Sigmoid colon (tissue), 7 donors: ENCODE results near the gene RPL38. TPM values are rescaled to one million over a fixed set of nuclear protein-coding genes. Genes with fewer than 3 reads are reported as not detected.

Source experiments
- DNase-seq: peaks from one replicate; pipeline ENCODE4 v3.0.0-alpha.2; 2019
- H3K27ac ChIP-seq, 4 donors: fragments of 200-600 bp; sonication (generic); one replicate each; pipeline ENCODE4 v1.5.1; 2016 to 2019; ENCODE audit warnings: mild to moderate bottlenecking in 1 of 4
- H3K27me3 ChIP-seq, 3 donors: fragments of 200-600 bp; sonication (generic); one replicate each; pipeline ENCODE4 v1.5.1; 2019; ENCODE audit warnings: mild to moderate bottlenecking in 1 of 3
- H3K36me3 ChIP-seq, 4 donors: fragments of 200-600 bp; sonication (generic); one replicate each; pipeline ENCODE4 v1.5.1; 2016 to 2019
- H3K4me1 ChIP-seq, 4 donors: fragments of 200-600 bp; sonication (generic); one replicate each; pipeline ENCODE4 v1.5.1; 2017 to 2019
- H3K4me3 ChIP-seq, 4 donors: fragments of 200-600 bp; sonication (generic); one replicate each; pipeline ENCODE4 v1.5.1; 2017 to 2019; ENCODE audit warnings: mild to moderate bottlenecking in 2 of 4, moderate library complexity in 1 of 4
- H3K9me3 ChIP-seq, 4 donors: fragments of 200-600 bp in 3 of 4; sonication (generic) in 3 of 4; one replicate each; pipeline versions ENCODE4 v1.5.1 to v1.6.1; 2013 to 2019
- CTCF ChIP-seq, 4 experiments: fragments of 450-650 bp in 3 of 4; fragments of 200-600 bp in 1 of 4; IDR thresholded peaks; one replicate each; pipeline ENCODE4 v1.5.1; 2016 to 2019; ENCODE audit warnings: antibody characterized with exemption in 4 of 4, mild to moderate bottlenecking in 3 of 4, moderate library complexity in 2 of 4
- EP300 ChIP-seq, 4 donors: sonication (generic); formaldehyde crosslinking; IDR thresholded peaks; one replicate each; pipeline ENCODE4 v1.6.1; 2017; ENCODE audit warnings: antibody characterized with exemption in 4 of 4
- POLR2A ChIP-seq, 2 donors: fragments of 450-650 bp; IDR thresholded peaks; one replicate each; pipeline ENCODE4 v1.6.1; 2016; ENCODE audit warnings: antibody characterized with exemption in 2 of 2, mild to moderate bottlenecking in 2 of 2, moderate library complexity in 2 of 2
- POLR2AphosphoS5 ChIP-seq, 4 donors: sonication (generic); formaldehyde crosslinking; IDR thresholded peaks; one replicate each; pipeline ENCODE4 v1.6.1; 2017; ENCODE audit warnings: antibody characterized with exemption in 4 of 4
- WGBS, 2 donors: extraction: QIAGEN DNeasy Blood & Tissue Kit; methylation state at CpG; one replicate each; pipeline ENCODE4 v1.1.7; 2013; 5-methylcytosine and 5-hydroxymethylcytosine counted together
- intact Hi-C: fragments of 100-400 bp; cut with DNase I; formaldehyde crosslinking; loops from one replicate; pipeline ENCODE4 v1.15.1; 2023
- polyA plus RNA-seq, 3 donors: library from polyadenylated mRNA; stranded (reverse); fragments of 200-250 nt; gene quantifications; one replicate each; pipeline ENCODE4 v1.2.3, GENCODE V29; 2013
- total RNA-seq, 4 donors: library from RNA; depleted of rRNA; stranded (reverse); fragments of >200 nt; gene quantifications; one replicate each; pipeline ENCODE4 v1.1.0, GENCODE V29; 2016
- donor health status: healthy with polysubstance abuse.
- donor health status: Bipolar disorder and iron deficiency.
- donor health status: healthy.

Gene RPL38
- total and polyA plus RNA-seq, 7 donors = 215 to 2,321 (median 718) TPM

DNA sequence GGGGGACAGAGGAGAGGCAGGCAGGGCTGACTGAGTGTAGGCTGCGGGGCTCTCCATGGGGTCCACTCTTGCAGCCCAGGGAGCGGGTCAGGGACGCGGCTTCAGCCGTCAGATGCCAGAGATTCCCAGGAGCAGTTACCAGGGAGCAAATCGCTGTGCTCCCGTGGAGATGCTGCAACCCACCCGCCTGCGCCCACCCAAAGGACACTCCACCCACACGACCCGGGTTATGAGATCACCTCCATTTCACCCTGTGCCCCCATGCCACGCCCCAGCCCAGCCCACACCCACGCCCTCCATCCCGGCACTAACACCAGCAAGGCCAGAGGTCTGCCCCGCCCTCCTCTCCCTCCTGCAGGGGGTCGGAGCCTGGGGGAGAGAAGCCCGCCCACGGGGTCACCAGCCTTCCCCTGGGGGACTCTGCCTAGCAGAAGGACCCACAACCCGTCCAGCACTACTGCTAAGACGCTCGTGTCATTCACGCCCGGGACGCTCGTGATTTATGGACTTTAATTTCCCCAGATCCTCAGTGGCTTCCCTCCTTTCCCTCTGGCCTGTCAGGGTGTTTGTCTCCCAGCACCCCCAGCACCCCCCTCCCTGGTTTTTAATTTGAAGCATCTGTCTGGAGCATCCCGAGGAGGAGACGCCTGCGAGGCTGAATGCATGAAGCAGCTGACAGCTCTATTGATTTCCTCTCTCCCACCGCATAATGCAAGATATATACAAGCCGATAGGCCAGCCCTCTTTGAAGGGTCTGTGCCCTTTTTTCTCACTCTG, 6.7 kb upstream of the RPL38 start:
- Histone ChIP-seq H3K4me3 (no peak overlapping the region), H3K9me3 (no peaks in the 10 kb centered on the region), H3K27me3 (peaks cover 8 to 60% (median 34%) of the 10 kb centered on the region in 3 donors), H3K4me1 (peaks cover 0 to 8% (median 3%) of the 10 kb centered on the region in 4 donors), H3K27ac (no peak overlapping the region), H3K36me3 (no peaks in the 10 kb centered on the region)
- no peak for DNase-seq
- 22 to 58% methylated on average over 30 of the region's 30 CpGs for WGBS, 2 donors
- intact Hi-C loops = no loop called here
- TF ChIP-seq EP300 (IDR thresholded peaks at IDR 0.05) (no peak), CTCF (IDR thresholded peaks at IDR 0.05) (no peak), POLR2A (IDR thresholded peaks at IDR 0.05) (no peak), POLR2AphosphoS5 (IDR thresholded peaks at IDR 0.05) (no peak)

GRCh38 chr17:74197801-74198200, 5.7 kb upstream of the RPL38 start:
- no peak for DNase-seq
- peaks cover 0 to 8% (median 3%) of the 10 kb centered on the region in 4 donors for H3K4me1 ChIP-seq
- TF ChIP-seq CTCF (IDR thresholded peaks at IDR 0.05) = no peak
- TF ChIP-seq POLR2AphosphoS5 (IDR thresholded peaks at IDR 0.05) = no peak
- no peak for TF ChIP-seq POLR2A (IDR thresholded peaks at IDR 0.05)
- TF ChIP-seq EP300 (IDR thresholded peaks at IDR 0.05) = no peak
- no peak overlapping the region for H3K4me3 ChIP-seq
- H3K36me3 ChIP-seq = no peaks in the 10 kb centered on the region
- intact Hi-C loops = no loop called here
- H3K27ac ChIP-seq = no peak overlapping the region
- H3K27me3 ChIP-seq = peaks cover 8 to 62% (median 34%) of the 10 kb centered on the region in 3 donors
- no peaks in the 10 kb centered on the region for H3K9me3 ChIP-seq
- WGBS, 2 donors = 91 to 94% methylated on average over 2 of the region's 2 CpGs

GRCh38 chr17:74198694-74199093, 4.8 kb upstream of the RPL38 start:
- Histone ChIP-seq H3K27me3 (peaks cover 11 to 62% (median 34%) of the 10 kb centered on the region in 3 donors), H3K9me3 (no peaks in the 10 kb centered on the region), H3K4me1 (peaks cover 0 to 13% (median 6%) of the 10 kb centered on the region in 4 donors), H3K36me3 (no peaks in the 10 kb centered on the region), H3K27ac (no peak overlapping the region), H3K4me3 (no peak overlapping the region)
- DNase-seq = no peak
- no peak for TF ChIP-seq EP300 (IDR thresholded peaks at IDR 0.05)
- WGBS, 2 donors = 64 to 67% methylated on average over 6 of the region's 6 CpGs
- intact Hi-C loops = no loop called here

GRCh38 chr17:74199306-74200092, 4.0 kb upstream of the RPL38 start:
- Histone ChIP-seq H3K4me1 (peaks cover 0 to 17% (median 10%) of the 10 kb centered on the region in 4 donors), H3K4me3 (no peak overlapping the region), H3K27ac (no peak overlapping the region), H3K9me3 (no peaks in the 10 kb centered on the region), H3K36me3 (peaks cover 0 to under 1% (median 0%) of the 10 kb centered on the region in 4 donors), H3K27me3 (peaks cover 11 to 58% (median 34%) of the 10 kb centered on the region in 3 donors)
- 17 to 26% methylated on average over 35 of the region's 35 CpGs for WGBS, 2 donors
- DNase-seq = peak; percentile 72
- TF ChIP-seq CTCF (IDR thresholded peaks at IDR 0.05) = peak; percentile 46 to 89 (median 72)
- TF ChIP-seq POLR2A (IDR thresholded peaks at IDR 0.05) = no peak
- intact Hi-C loops = loop anchor here (5.0 kb wide), 1 partner anchor 258 kb away; no protein-coding TSS in a partner anchor

DNA sequence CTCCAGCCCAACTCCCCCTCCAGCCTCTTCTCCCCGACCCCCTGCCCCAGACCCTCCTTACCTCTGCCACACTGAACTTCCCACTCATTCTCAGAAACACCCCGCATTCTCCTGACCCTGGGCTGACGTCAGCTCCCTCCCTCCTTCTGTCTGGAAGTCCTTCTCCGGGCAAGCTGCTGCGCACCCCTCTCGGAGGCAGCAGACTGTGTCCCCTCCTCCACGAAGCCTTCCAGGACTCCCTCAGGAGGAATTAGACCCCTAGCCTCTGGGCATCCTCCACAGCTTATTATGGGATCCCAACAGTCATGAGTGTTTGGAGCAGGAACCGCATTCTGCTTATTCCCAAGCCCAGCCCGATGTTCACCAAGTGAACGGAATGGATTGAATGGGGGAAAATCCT, 3.4 kb upstream of the RPL38 start:
- H3K4me3 ChIP-seq = no peak overlapping the region
- intact Hi-C loops = loop anchor here (5.0 kb wide), 1 partner anchor 257 kb away; no protein-coding TSS in a partner anchor
- peaks cover 0 to 23% (median 16%) of the 10 kb centered on the region in 4 donors for H3K4me1 ChIP-seq
- no peak for TF ChIP-seq POLR2A (IDR thresholded peaks at IDR 0.05)
- TF ChIP-seq POLR2AphosphoS5 (IDR thresholded peaks at IDR 0.05) = no peak
- TF ChIP-seq EP300 (IDR thresholded peaks at IDR 0.05) = no peak
- TF ChIP-seq CTCF (IDR thresholded peaks at IDR 0.05) = no peak
- no peak overlapping the region for H3K27ac ChIP-seq
- WGBS, 2 donors = 61 to 67% methylated on average over 10 of the region's 10 CpGs
- peaks cover under 1 to 7% (median 5%) of the 10 kb centered on the region in 4 donors for H3K36me3 ChIP-seq
- H3K27me3 ChIP-seq = peaks cover 11 to 52% (median 32%) of the 10 kb centered on the region in 3 donors
- H3K9me3 ChIP-seq = no peaks in the 10 kb centered on the region
- no peak for DNase-seq
